Stimulated activated CD8-positive, alpha-beta memory T cell treated with anti-CD3 and anti-CD28 coated beads, Interleukin-2, amount 100 ng/mL, for 1 hour (primary cell): ENCODE measurements around the gene CITED1.

Source experiments
- DNase-seq, 2 donors: peaks; one replicate each; pipeline ENCODE4 v3.0.0-alpha.2; 2020; ENCODE audit warnings: low read depth in 2 of 2

The CITED1 gene

GRCh38 chrX:72270316-72270866 lies 35.3 kb downstream of the CITED1 start:
- DNase-seq = no peak

DNA sequence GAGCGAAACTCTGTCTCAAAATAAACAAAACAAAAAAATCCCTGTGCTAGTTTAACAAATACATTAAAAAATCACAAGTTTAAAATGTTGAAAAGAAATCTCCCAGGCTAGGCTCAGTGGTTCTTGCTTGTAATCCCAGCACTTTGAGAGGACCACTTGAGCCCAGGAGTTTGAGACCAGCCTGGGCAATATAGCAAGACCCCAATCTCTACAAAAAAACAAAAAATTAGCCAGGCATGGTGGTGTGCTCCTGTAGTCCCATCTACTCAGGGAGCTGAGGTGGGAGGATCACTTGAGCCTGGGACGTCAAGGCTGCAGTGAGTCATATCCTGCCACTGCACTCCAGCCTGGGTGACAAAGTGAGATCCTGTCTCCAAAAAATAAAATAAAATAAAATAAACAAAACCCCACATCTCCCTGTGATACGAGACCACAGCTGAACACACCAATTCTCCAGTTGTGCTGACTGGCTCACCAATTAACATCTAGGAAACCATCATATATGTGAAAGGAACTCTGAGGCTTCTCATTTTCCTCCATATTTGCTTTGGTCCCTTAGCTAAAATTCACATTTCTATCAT lies 36.0 kb downstream of the CITED1 start:
- no peak for DNase-seq

DNA sequence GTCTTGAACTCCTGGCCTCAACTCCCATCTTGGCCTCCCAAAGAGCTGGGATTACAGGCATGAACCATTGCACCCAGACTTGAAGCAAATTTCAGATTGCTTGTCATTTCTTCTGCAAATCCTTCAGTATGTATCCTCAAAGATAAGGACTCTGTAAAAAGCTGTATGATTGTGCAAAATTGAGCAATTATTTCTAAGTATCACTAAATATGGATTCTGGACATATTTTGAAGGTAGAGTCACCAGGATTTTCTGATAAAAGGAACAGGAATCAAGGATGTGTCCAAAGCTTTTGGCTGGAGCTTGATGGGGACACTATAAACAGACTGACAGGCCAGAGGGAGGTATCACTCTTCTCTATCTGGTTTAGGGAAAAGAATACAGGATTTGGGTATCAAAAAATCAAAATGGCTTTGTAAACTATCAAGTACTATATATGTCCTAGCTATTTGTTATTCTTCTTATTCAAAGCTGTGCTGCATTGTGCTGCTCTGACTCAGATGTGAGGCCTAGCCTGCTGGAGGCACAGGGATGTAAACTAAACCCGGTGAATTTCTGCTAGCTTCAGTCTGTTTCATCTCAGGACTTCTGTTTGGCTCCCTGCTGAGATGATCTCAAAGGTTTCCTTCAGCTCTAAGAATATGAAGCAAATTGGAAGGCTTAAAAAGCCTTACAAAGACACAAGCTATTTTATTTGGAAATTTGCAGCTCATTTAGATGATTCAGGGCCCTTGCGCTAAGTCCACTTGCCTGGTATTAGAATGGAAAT lies 36.9 kb downstream of the CITED1 start:
- no peak for DNase-seq

GRCh38 chrX:72265263-72265662 lies 40.5 kb downstream of the CITED1 start:
- DNase-seq = no peak

DNA sequence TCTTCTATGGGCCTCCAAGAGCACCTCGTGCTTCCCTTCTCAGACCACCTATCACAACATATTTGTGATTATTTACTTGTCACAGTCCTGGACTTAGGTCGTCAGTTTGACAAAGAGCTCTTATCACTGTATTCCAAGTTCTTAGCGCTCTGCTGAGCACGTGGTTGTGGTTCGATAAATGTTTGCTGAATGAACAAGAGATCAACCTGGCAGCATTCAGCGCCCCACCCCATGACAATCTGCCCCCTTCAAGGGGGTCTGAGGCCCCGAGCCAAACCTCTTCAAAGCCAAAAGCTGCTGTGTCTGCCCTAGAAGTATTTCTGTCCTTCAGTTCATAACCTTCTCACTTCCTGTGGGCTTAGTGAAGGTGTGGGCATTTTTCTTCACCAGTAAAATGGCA lies 43.6 kb downstream of the CITED1 start:
- no peak for DNase-seq

GRCh38 chrX:72260448-72260847 lies 45.3 kb downstream of the CITED1 start:
- DNase-seq = no peak

GRCh38 chrX:72258174-72258573 lies 47.5 kb downstream of the CITED1 start:
- DNase-seq = no peak

DNA sequence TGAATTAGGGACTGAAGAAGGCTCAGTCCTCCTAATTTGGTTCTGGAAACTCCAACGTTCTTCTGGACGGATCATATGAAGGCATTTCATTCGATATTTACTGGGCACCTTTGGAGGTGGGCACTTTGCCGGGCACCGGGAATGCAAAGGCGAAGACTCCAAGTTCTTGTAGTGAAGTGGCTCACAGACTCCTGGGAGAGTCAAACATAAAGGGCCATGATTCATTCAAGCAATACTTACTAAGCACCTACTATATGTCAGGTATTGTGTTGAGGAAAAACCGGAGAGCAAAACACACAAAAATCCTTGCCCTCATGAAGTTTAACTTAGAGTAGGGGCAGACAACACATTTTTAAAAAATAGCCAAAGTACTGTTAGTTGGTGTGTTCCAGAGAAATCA lies 49.9 kb downstream of the CITED1 start:
- DNase-seq = no peak

DNA sequence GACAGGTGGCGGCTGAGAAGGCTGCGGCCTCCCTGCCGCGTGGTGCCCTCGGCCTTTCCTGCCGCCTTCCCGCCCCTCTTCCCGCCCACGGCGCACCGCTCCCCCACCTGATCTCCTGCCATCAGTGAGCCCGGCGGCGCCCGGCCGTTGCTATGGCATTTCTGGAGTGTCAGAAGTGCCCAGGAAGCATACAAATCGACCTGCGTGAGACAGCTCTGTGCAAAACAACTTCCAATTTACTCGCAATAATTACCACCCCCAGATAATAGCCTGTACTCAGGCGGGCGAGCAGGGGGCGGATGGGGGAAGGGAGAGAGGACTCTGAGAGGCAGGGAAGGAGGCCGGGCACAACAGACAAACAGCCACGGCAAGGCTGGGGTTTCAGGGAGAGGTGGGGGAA lies 50.3 kb downstream of the CITED1 start:
- DNase-seq = no peak

DNA sequence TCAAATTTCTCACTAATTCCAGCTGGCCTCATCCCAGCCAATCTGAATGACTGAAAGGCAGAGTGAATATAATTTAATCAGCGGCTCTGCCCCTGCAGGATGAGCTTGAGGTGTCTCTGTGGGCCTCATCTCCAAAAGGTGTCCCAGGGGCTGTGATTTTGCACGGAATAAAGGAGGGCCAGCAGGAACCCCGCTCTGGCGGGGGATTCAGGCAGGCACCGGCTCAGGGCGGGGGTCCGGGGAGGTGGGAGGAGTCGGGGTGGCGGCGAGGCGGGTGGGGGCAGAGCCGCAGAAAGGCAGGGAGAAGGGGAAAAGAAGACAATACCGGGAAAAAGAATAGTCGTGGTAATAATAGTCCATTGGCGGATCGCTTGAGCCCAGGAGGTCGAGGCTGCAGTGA lies 50.9 kb downstream of the CITED1 start:
- DNase-seq = no peak

DNA sequence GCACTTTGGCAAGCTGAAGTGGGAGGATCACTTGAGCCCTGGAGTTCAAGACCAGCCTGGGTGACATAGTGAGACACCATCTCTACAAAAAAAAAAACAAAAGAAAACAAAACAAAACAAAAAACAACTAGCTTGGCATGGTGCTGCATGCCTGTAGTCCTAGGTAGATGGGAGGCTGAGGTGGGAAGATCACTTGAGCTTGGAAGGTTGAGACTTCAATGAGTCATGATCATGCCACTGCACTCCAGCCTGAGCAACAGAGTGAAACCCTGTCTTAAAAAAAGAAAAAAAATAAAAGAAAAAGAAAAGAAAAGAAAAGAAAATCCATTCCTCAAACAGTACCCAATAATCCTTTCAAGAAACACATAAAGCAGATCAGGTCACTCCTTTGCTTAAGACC lies 52.0 kb downstream of the CITED1 start:
- DNase-seq = no peak
